Mesendoderm (in vitro differentiated cells): ENCODE data around the gene MSGN1.

ENCODE experiments used
- DNase-seq: peaks from one replicate; pipeline ENCODE4 v3.0.0; 2013
- H2AK5ac ChIP-seq: 2 replicates; pipeline ENCODE4 v1.6.1; 2013; ENCODE audit warnings: low read length, inconsistent platforms
- H2BK120ac ChIP-seq: 2 replicates; pipeline ENCODE4 v1.6.1; 2013; ENCODE audit warnings: low read depth, mild to moderate bottlenecking, low read length, moderate library complexity, mixed read lengths
- H2BK15ac ChIP-seq: replicated peaks from 2 replicates; pipeline ENCODE4 v1.6.1; 2013; ENCODE audit warnings: low read depth, mild to moderate bottlenecking, moderate library complexity
- H2BK5ac ChIP-seq: 2 replicates; pipeline ENCODE4 v1.6.1; 2013; ENCODE audit warnings: low read length, inconsistent platforms
- H3K18ac ChIP-seq: 2 replicates; pipeline ENCODE4 v1.6.1; 2013; ENCODE audit warnings: mild to moderate bottlenecking, low read length, mixed read lengths
- H3K23ac ChIP-seq: one replicate; pipeline ENCODE4 v1.6.1; 2013; ENCODE audit warnings: low read length
- H3K27ac ChIP-seq: 2 replicates; pipeline ENCODE4 v1.5.1; 2013; ENCODE audit warnings: low read depth, mild to moderate bottlenecking, inconsistent platforms, low read length, moderate library complexity
- H3K27me3 ChIP-seq: 2 replicates; pipeline ENCODE4 v1.6.1; 2013; ENCODE audit warnings: low read length, control low read depth, mild to moderate bottlenecking, inconsistent platforms; ENCODE audit not compliant: insufficient read depth, poor library complexity
- H3K36me3 ChIP-seq: 2 replicates; pipeline ENCODE4 v1.6.1; 2013; ENCODE audit warnings: low read length, inconsistent platforms; ENCODE audit not compliant: control insufficient read depth, insufficient read depth
- H3K4ac ChIP-seq: one replicate; pipeline ENCODE4 v1.6.1; 2013; ENCODE audit warnings: low read depth, mild to moderate bottlenecking, low read length, moderate library complexity
- H3K4me1 ChIP-seq: 2 replicates; pipeline ENCODE4 v1.6.1; 2013; ENCODE audit warnings: low read depth, low read length, inconsistent platforms; ENCODE audit not compliant: control insufficient read depth
- H3K4me2 ChIP-seq: 2 replicates; pipeline ENCODE4 v1.6.1; 2013; ENCODE audit warnings: low read length
- H3K4me3 ChIP-seq: 2 replicates; pipeline ENCODE4 v1.5.1; 2013; ENCODE audit warnings: mild to moderate bottlenecking, low read length
- H3K56ac ChIP-seq: one replicate; pipeline ENCODE4 v1.6.1; 2013; ENCODE audit warnings: low read length
- H3K79me1 ChIP-seq: 2 replicates; pipeline ENCODE4 v1.6.1; 2013; ENCODE audit warnings: low read length, inconsistent platforms
- H3K79me2 ChIP-seq: 2 replicates; pipeline ENCODE4 v1.6.1; 2013; ENCODE audit warnings: mild to moderate bottlenecking, low read length; ENCODE audit not compliant: control insufficient read depth, insufficient read depth
- H3K9ac ChIP-seq: 2 replicates; pipeline ENCODE4 v1.6.1; 2013; ENCODE audit warnings: low read length, inconsistent platforms
- H4K5ac ChIP-seq: one replicate; pipeline ENCODE4 v1.6.1; 2013; ENCODE audit warnings: low read length
- H4K8ac ChIP-seq: one replicate; pipeline ENCODE4 v1.6.1; 2013; ENCODE audit warnings: low read depth, mild to moderate bottlenecking, control low read depth, low read length, moderate library complexity
- WGBS: extraction: QIAGEN DNeasy Blood & Tissue Kit; methylation state at CpG from one replicate; pipeline ENCODE4 v1.1.7; 2013; ENCODE audit warnings: low lambda C conversion rate, missing lambda C conversion rate; ENCODE audit not compliant: insufficient coverage; ENCODE audit errors: extremely low coverage; 5-methylcytosine and 5-hydroxymethylcytosine counted together

MSGN1 gene

GRCh38 chr2:17815468-17816184 lies 634 bp upstream of the MSGN1 start:
- H2BK5ac ChIP-seq: no peak overlapping the region
- no peak overlapping the region for H4K5ac ChIP-seq
- no peaks in the 10 kb centered on the region for H3K27me3 ChIP-seq
- no peak overlapping the region for H3K4me2 ChIP-seq
- no peaks in the 10 kb centered on the region for H3K36me3 ChIP-seq
- H4K8ac ChIP-seq: no peak overlapping the region
- H3K27ac ChIP-seq: peak overlapping the region; percentile 55
- H3K18ac ChIP-seq: no peak overlapping the region
- peak overlapping the region; percentile 63 for H2BK120ac ChIP-seq
- no peak overlapping the region for H3K23ac ChIP-seq
- H2BK15ac ChIP-seq: no peak overlapping the region
- no peak overlapping the region for H3K56ac ChIP-seq
- no peaks in the 10 kb centered on the region for H3K79me2 ChIP-seq
- no CpG with 5 or more reads among the region's 8 CpGs for WGBS
- no peak overlapping the region for H3K4me3 ChIP-seq
- H2AK5ac ChIP-seq: no peak overlapping the region
- no peak overlapping the region for H3K4ac ChIP-seq
- peak; percentile 32 for DNase-seq
- no peak overlapping the region for H3K9ac ChIP-seq
- no peaks in the 10 kb centered on the region for H3K4me1 ChIP-seq
- no peaks in the 10 kb centered on the region for H3K79me1 ChIP-seq

GRCh38 chr2:17818235-17818815 lies 2.1 kb downstream of the MSGN1 start:
- WGBS: no CpG with 5 or more reads among the region's 2 CpGs
- H2AK5ac ChIP-seq: no peak overlapping the region
- H3K79me1 ChIP-seq: no peaks in the 10 kb centered on the region
- no peaks in the 10 kb centered on the region for H3K79me2 ChIP-seq
- H3K4ac ChIP-seq: no peak overlapping the region
- H4K5ac ChIP-seq: no peak overlapping the region
- no peak overlapping the region for H3K9ac ChIP-seq
- H3K18ac ChIP-seq: no peak overlapping the region
- DNase-seq: no peak
- no peak overlapping the region for H3K4me2 ChIP-seq
- H3K56ac ChIP-seq: no peak overlapping the region
- H2BK15ac ChIP-seq: no peak overlapping the region
- no peak overlapping the region for H4K8ac ChIP-seq
- H3K4me1 ChIP-seq: no peaks in the 10 kb centered on the region
- H3K4me3 ChIP-seq: no peak overlapping the region
- no peaks in the 10 kb centered on the region for H3K27me3 ChIP-seq
- no peaks in the 10 kb centered on the region for H3K36me3 ChIP-seq
- H3K27ac ChIP-seq: no peak overlapping the region
- no peak overlapping the region for H2BK5ac ChIP-seq
- H3K23ac ChIP-seq: no peak overlapping the region
- H2BK120ac ChIP-seq: no peak overlapping the region

DNA sequence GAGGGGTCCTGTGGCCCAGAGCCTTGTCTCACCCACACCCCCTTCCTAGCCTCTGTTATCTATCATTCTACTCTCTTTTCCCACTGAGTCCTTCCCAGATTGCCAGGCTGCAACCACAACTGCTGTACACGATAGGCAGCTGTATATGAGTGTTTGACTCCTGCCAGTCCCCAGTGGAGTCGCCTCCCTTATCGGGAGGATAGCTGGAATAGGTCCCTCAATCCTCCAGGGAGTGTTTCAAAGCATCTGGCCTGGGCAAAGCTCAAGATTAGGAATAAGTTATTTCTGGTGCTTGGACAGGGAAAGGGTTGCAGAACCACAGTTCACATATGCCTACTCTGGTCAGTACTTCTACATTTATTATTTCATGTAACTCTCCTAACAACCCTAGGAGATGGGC lies 4.8 kb downstream of the MSGN1 start:
- no peaks in the 10 kb centered on the region for H3K36me3 ChIP-seq
- H4K8ac ChIP-seq: no peak overlapping the region
- no CpG with 5 or more reads among the region's 3 CpGs for WGBS
- no peak overlapping the region for H2AK5ac ChIP-seq
- H3K27me3 ChIP-seq: no peaks in the 10 kb centered on the region
- no peak overlapping the region for H2BK120ac ChIP-seq
- no peak overlapping the region for H3K4me2 ChIP-seq
- no peak overlapping the region for H2BK5ac ChIP-seq
- H2BK15ac ChIP-seq: no peak overlapping the region
- no peak overlapping the region for H3K23ac ChIP-seq
- H3K4me3 ChIP-seq: no peak overlapping the region
- H3K4me1 ChIP-seq: no peaks in the 10 kb centered on the region
- no peak overlapping the region for H3K18ac ChIP-seq
- no peak overlapping the region for H3K9ac ChIP-seq
- H3K79me1 ChIP-seq: no peaks in the 10 kb centered on the region
- no peaks in the 10 kb centered on the region for H3K79me2 ChIP-seq
- H3K27ac ChIP-seq: no peak overlapping the region
- no peak overlapping the region for H4K5ac ChIP-seq
- H3K56ac ChIP-seq: no peak overlapping the region
- no peak overlapping the region for H3K4ac ChIP-seq
- DNase-seq: no peak

DNA sequence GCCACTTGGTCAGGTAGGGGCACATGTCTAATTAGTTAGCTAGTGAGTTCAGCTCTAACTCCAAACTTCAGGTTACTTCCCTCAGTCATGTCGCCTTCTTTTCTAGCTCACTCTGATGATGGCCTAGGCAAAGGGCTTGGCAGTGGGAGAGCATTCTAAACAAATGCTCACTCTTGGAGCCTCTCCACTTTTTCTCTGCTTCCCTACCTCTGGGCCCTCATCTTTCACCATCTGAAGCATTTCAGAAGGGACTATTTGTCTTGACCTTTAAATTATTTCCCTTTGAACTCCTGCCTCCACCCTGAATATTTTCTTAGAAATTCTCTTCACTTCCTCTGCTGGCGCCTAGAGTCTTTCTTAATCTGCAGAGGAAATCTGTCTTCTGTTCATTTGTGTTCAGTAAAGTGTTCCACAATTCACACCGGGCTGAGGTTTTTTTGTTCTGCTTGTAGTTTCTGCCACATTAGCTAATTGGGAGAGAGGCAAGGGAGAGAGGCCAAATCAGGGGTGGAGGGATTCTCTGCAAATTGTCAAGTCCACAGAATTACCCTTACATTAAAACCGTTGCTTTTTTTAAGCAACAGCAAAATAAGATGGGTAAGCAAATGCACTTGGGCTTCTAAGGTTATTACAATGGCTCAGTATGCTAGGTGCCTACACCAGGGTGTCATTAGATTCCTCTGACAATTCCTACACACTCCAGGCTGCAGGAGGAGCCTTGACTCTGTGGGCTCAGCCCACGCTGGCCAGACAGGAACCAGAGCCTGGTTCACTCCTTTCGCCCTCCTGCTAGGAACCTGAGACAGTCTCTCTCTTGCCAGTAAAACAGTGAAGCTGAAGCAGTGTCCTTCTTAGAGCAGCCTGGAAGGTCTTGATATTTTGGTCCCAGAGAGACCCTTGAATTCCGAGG lies 5.5 kb downstream of the MSGN1 start:
- Histone ChIP-seq H2BK15ac (no peak overlapping the region), H4K5ac (no peak overlapping the region), H3K79me2 (no peaks in the 10 kb centered on the region), H2BK5ac (no peak overlapping the region), H3K4ac (no peak overlapping the region), H3K18ac (no peak overlapping the region), H3K36me3 (no peaks in the 10 kb centered on the region), H2AK5ac (no peak overlapping the region), H3K23ac (no peak overlapping the region), H3K27ac (no peak overlapping the region), H3K27me3 (no peaks in the 10 kb centered on the region), H3K9ac (no peak overlapping the region), H3K4me3 (no peak overlapping the region), H3K79me1 (no peaks in the 10 kb centered on the region), H3K4me2 (no peak overlapping the region), H3K4me1 (no peaks in the 10 kb centered on the region), H4K8ac (no peak overlapping the region), H3K56ac (peak overlapping the region; percentile 8), H2BK120ac (no peak overlapping the region)
- peak; percentile 44 for DNase-seq
- no CpG with 5 or more reads among the region's 7 CpGs for WGBS

- H3K27ac ChIP-seq: no peak overlapping the region
Observed at GRCh38 chr2:17822445-17823117, 6.3 kb downstream of the MSGN1 start.

More at GRCh38 chr2:17822445-17823117, 6.3 kb downstream of the MSGN1 start:
- DNase-seq: no peak
- Histone ChIP-seq H3K4me3 (no peak overlapping the region), H2BK120ac (no peak overlapping the region), H2BK5ac (no peak overlapping the region), H3K79me2 (no peaks in the 10 kb centered on the region), H3K4me2 (no peak overlapping the region), H4K5ac (no peak overlapping the region), H3K18ac (no peak overlapping the region), H2AK5ac (no peak overlapping the region), H3K4me1 (no peaks in the 10 kb centered on the region), H2BK15ac (no peak overlapping the region), H3K27me3 (no peaks in the 10 kb centered on the region), H3K9ac (no peak overlapping the region), H4K8ac (no peak overlapping the region), H3K79me1 (no peaks in the 10 kb centered on the region), H3K56ac (no peak overlapping the region), H3K4ac (no peak overlapping the region), H3K36me3 (no peaks in the 10 kb centered on the region), H3K23ac (no peak overlapping the region)
- WGBS: no CpG with 5 or more reads among the region's 4 CpGs
